GM23338 (cell line): Measurements from ENCODE around the gene SH3BP4. TPM values are rescaled to one million over a fixed set of nuclear protein-coding genes. Genes with fewer than 3 reads are reported as not detected.

Experiments
- ATAC-seq: fragments of 200-7000 bp; cut with Tn5 transposase; 3 replicates; pipeline ENCODE4 v1.9.1; 2020
- DNase-seq: peaks from one replicate; pipeline ENCODE4 v3.0.0-alpha.2; 2015; ENCODE audit warnings: low spot score
- H2AFZ ChIP-seq: fragments of 200-600 bp; sonication (generic); 2 replicates; pipeline ENCODE4 v1.8.0; 2016; ENCODE audit warnings: antibody characterized with exemption, mild to moderate bottlenecking, moderate library complexity
- H3F3A ChIP-seq: fragments of 200-600 bp; sonication (generic); replicated peaks from 2 replicates; pipeline ENCODE4 v1.8.0; 2017; ENCODE audit warnings: antibody characterized with exemption, mixed run types, low read depth
- H3K27ac ChIP-seq: fragments of 200-600 bp; sonication (generic); 2 replicates; pipeline ENCODE4 v1.6.1; 2016; ENCODE audit warnings: low read depth
- H3K27me3 ChIP-seq: fragments of 200-600 bp; sonication (generic); 2 replicates; pipeline ENCODE4 v1.8.0; 2016; ENCODE audit warnings: mild to moderate bottlenecking, mixed run types, moderate library complexity; ENCODE audit not compliant: insufficient read depth
- H3K36me3 ChIP-seq: fragments of 200-600 bp; sonication (generic); 2 replicates; pipeline ENCODE4 v1.8.0; 2016; ENCODE audit warnings: mild to moderate bottlenecking; ENCODE audit not compliant: insufficient read depth
- H3K4me1 ChIP-seq: fragments of 200-600 bp; sonication (generic); 2 replicates; pipeline ENCODE4 v1.8.0; 2016; ENCODE audit warnings: mild to moderate bottlenecking, moderate library complexity; ENCODE audit not compliant: insufficient read depth
- H3K4me2 ChIP-seq: fragments of 200-600 bp; sonication (generic); 2 replicates; pipeline ENCODE4 v1.7.1; 2017; ENCODE audit warnings: mixed run types
- H3K4me3 ChIP-seq: fragments of 200-600 bp; sonication (generic); 2 replicates; pipeline ENCODE4 v1.6.1; 2016; ENCODE audit warnings: mixed run types
- H3K79me2 ChIP-seq: fragments of 200-600 bp; sonication (generic); replicated peaks from 2 replicates; pipeline ENCODE4 v1.8.0; 2017; ENCODE audit warnings: mild to moderate bottlenecking; ENCODE audit not compliant: insufficient read depth
- H3K9me2 ChIP-seq: fragments of 200-600 bp; sonication (generic); 2 replicates; pipeline ENCODE4 v1.8.0; 2017; ENCODE audit not compliant: insufficient read depth
- H4K20me1 ChIP-seq: fragments of 200-600 bp; sonication (generic); replicated peaks from 2 replicates; pipeline ENCODE4 v1.8.0; 2017; ENCODE audit warnings: mild to moderate bottlenecking; ENCODE audit not compliant: insufficient read depth
- H3K27ac Mint-ChIP-seq: 2 replicates; pipeline ENCODE4 v1.8.0; 2020; ENCODE audit warnings: inconsistent platforms, mild to moderate bottlenecking, moderate library complexity, mixed read lengths
- H3K27me3 Mint-ChIP-seq: 3 replicates; pipeline ENCODE4 v1.8.0; 2022; ENCODE audit warnings: low read depth, mild to moderate bottlenecking, moderate library complexity, mixed read lengths, inconsistent platforms; ENCODE audit not compliant: insufficient read depth, poor library complexity
- H3K36me3 Mint-ChIP-seq: 3 replicates; pipeline ENCODE4 v1.8.0; 2021; ENCODE audit warnings: low read depth, mild to moderate bottlenecking, inconsistent platforms, moderate library complexity, mixed read lengths
- H3K4me1 Mint-ChIP-seq: 3 replicates; pipeline ENCODE4 v1.8.0; 2020; ENCODE audit warnings: mild to moderate bottlenecking, inconsistent platforms, mixed read lengths
- H3K4me3 Mint-ChIP-seq: 3 replicates; pipeline ENCODE4 v1.8.0; 2021; ENCODE audit warnings: moderate library complexity, mild to moderate bottlenecking, inconsistent platforms, mixed read lengths
- H3K9me3 Mint-ChIP-seq: 3 replicates; pipeline ENCODE4 v1.8.0; 2020; ENCODE audit warnings: moderate library complexity, mild to moderate bottlenecking, inconsistent platforms, mixed read lengths
- CREB1 ChIP-seq: fragments of 250-450 bp; sonication (Bioruptor Pico); IDR thresholded peaks from 2 replicates; pipeline ENCODE4 v1.5.0; 2020; ENCODE audit warnings: low read depth, mild to moderate bottlenecking, moderate library complexity
- EZH2 ChIP-seq: fragments of 200-600 bp; sonication (generic); IDR thresholded peaks from one replicate; pipeline ENCODE4 v1.8.0; 2017; ENCODE audit warnings: antibody characterized with exemption, mild to moderate bottlenecking, low read depth; ENCODE audit not compliant: unreplicated experiment
- STAT1 ChIP-seq: IDR thresholded peaks from one replicate; pipeline ENCODE4 v1.6.1; 2016; ENCODE audit warnings: antibody characterized with exemption; ENCODE audit not compliant: unreplicated experiment
- ZNF331 ChIP-seq: fragments of 250-450 bp; sonication (Bioruptor Pico); IDR thresholded peaks from 2 replicates; pipeline ENCODE4 v1.5.0; 2020; ENCODE audit warnings: low read depth, mild to moderate bottlenecking, moderate library complexity
- ZNF462 ChIP-seq: fragments of 250-450 bp; sonication (Bioruptor Pico); IDR thresholded peaks from 2 replicates; pipeline ENCODE4 v1.5.0; 2020; ENCODE audit warnings: mild to moderate bottlenecking, moderate library complexity
- polyA plus RNA-seq: library from polyadenylated mRNA; unstranded; fragments of >200 nt; fragmentation: Nextera tagmentation; extraction: Ambion mirVana; gene quantifications from 2 replicates; pipeline ENCODE4 v1.2.1, GENCODE V29; 2016
- total RNA-seq: library from RNA; depleted of rRNA; stranded (reverse); fragments of >200 nt; shearing (Covaris generic); gene quantifications from 2 replicates; pipeline ENCODE4 v1.2.3, GENCODE V29; 2014

Gene SH3BP4
- total and polyA plus RNA-seq, 2 experiments from 2014 or later, result 15.6 to 50.9 TPM

- H3K9me2 ChIP-seq, result no peaks in the 10 kb centered on the region
- DNase-seq (no peak), ATAC-seq (no peak)
- H3K27me3 ChIP-seq, result no peaks in the 10 kb centered on the region
- no peak overlapping the region for H3K4me2 ChIP-seq
- 0 out of 3 replicates have a peak, but pooled peaks cover 3% of the 10 kb centered on the region for H3K4me1 Mint-ChIP-seq
- TF ChIP-seq STAT1, result no peak
- TF ChIP-seq ZNF462, result no peak
- no peak overlapping the region; the same call in 1 of the 2 replicates for H3K27ac Mint-ChIP-seq
- H3K27me3 Mint-ChIP-seq, result peaks cover 8% of the 10 kb centered on the region
- H3K9me3 Mint-ChIP-seq, result no peaks in the 10 kb centered on the region
- H3K36me3 Mint-ChIP-seq, result peaks cover 36% of the 10 kb centered on the region
- no peak overlapping the region for H3K4me3 Mint-ChIP-seq
- H3K36me3 ChIP-seq, result peaks cover 18% of the 10 kb centered on the region; the same call in 1 of the 2 replicates
- H4K20me1 ChIP-seq, result peaks cover 25% of the 10 kb centered on the region
- H2AFZ ChIP-seq, result no peak overlapping the region
- no peak overlapping the region for H3K4me3 ChIP-seq
- H3F3A ChIP-seq, result no peaks in the 10 kb centered on the region
- peaks cover 59% of the 10 kb centered on the region for H3K79me2 ChIP-seq
- H3K27ac ChIP-seq, result no peak overlapping the region
- H3K4me1 ChIP-seq, result no peaks in the 10 kb centered on the region
Measured at GRCh38 chr2:235045973-235046343, 94.1 kb downstream of the SH3BP4 start.

GRCh38 chr2:235046589-235046988 is 94.8 kb downstream of the SH3BP4 start:
- Histone ChIP-seq H3K27ac (no peak overlapping the region), H3K9me2 (no peaks in the 10 kb centered on the region), H3K36me3 (peaks cover 11% of the 10 kb centered on the region; the same call in 1 of the 2 replicates), H4K20me1 (peaks cover 25% of the 10 kb centered on the region), H2AFZ (no peak overlapping the region), H3K4me1 (no peaks in the 10 kb centered on the region), H3K4me2 (no peak overlapping the region), H3K4me3 (no peak overlapping the region), H3F3A (no peaks in the 10 kb centered on the region), H3K79me2 (peaks cover 63% of the 10 kb centered on the region), H3K27me3 (no peaks in the 10 kb centered on the region)
- Mint-ChIP-seq H3K36me3 (peaks cover 30% of the 10 kb centered on the region), H3K27me3 (peaks cover 8% of the 10 kb centered on the region), H3K4me1 (0 out of 3 replicates have a peak, but pooled peaks cover 3% of the 10 kb centered on the region), H3K27ac (no peak overlapping the region), H3K4me3 (no peak overlapping the region), H3K9me3 (no peaks in the 10 kb centered on the region)
- DNase-seq (no peak), ATAC-seq (no peak)
- no peak for TF ChIP-seq EZH2
- TF ChIP-seq ZNF331, result no peak
- no peak for TF ChIP-seq ZNF462
- TF ChIP-seq CREB1, result no peak
